8988T (cell line): ENCODE results near the gene CMTM2.
"Not testable (repeated sequence)": the region's sequence is repeated elsewhere in the genome, so short reads cannot be mapped to it uniquely, and the experiment has no call there.

Experiments used
- DNase-seq: peaks from one replicate; pipeline ENCODE4 v3.0.0; 2011

The CMTM2 gene

GRCh38 chr16:66587881-66588600, 8.8 kb downstream of the CMTM2 start:
- DNase-seq: no peak

- no peak for DNase-seq
Measured at GRCh38 chr16:66588981-66589713, 9.9 kb downstream of the CMTM2 start.

- DNase-seq: no peak
Measured at GRCh38 chr16:66590322-66590721, 11.1 kb downstream of the CMTM2 start.

- no peak for DNase-seq
Measured at GRCh38 chr16:66591018-66591417, 11.8 kb downstream of the CMTM2 start.

GRCh38 chr16:66592241-66592640, 13.0 kb downstream of the CMTM2 start:
- DNase-seq: no peak

GRCh38 chr16:66592814-66593213, 13.6 kb downstream of the CMTM2 start:
- DNase-seq: no peak

GRCh38 chr16:66594739-66595138, 15.5 kb downstream of the CMTM2 start:
- DNase-seq: no peak

GRCh38 chr16:66596559-66596958, 17.3 kb downstream of the CMTM2 start:
- not testable (repeated sequence) for DNase-seq

- DNase-seq: no peak
Measured at GRCh38 chr16:66596986-66597848, 18.0 kb downstream of the CMTM2 start.

- DNase-seq: no peak
Measured at GRCh38 chr16:66598111-66598510, 18.8 kb downstream of the CMTM2 start.

GRCh38 chr16:66599726-66600125, 20.5 kb downstream of the CMTM2 start:
- DNase-seq: no peak

GRCh38 chr16:66600477-66600876, 21.2 kb downstream of the CMTM2 start:
- DNase-seq: no peak

- DNase-seq: no peak
Measured at GRCh38 chr16:66601471-66601870, 22.2 kb downstream of the CMTM2 start.

- DNase-seq: peak; percentile 62
Measured at GRCh38 chr16:66603537-66604375, 24.5 kb downstream of the CMTM2 start.

- peak; percentile 84 for DNase-seq
Measured at GRCh38 chr16:66604376-66605176, 25.3 kb downstream of the CMTM2 start, which contains the start of gene CMTM3. Gene CMTM3, plus strand, starts transcription at chr16:66604704. Its CDS starts 102 bp downstream, at chr16:66604806.

GRCh38 chr16:66605177-66605978, 26.1 kb downstream of the CMTM2 start:
- DNase-seq: peak; percentile 58

- DNase-seq: no peak
Measured at GRCh38 chr16:66605979-66606751, 26.9 kb downstream of the CMTM2 start.

- peak; percentile 95 for DNase-seq
Measured at GRCh38 chr16:66608241-66609138, 29.2 kb downstream of the CMTM2 start.

- DNase-seq: no peak
Measured at GRCh38 chr16:66609139-66609510, 29.9 kb downstream of the CMTM2 start.
